ENCODE measurements around the gene FFAR3. TPM values are rescaled to one million over a fixed set of nuclear protein-coding genes. Genes with fewer than 3 reads are reported as not detected.

The FFAR3 gene
- total RNA-seq, 2 experiments from 2014 or later: not detected

DNA sequence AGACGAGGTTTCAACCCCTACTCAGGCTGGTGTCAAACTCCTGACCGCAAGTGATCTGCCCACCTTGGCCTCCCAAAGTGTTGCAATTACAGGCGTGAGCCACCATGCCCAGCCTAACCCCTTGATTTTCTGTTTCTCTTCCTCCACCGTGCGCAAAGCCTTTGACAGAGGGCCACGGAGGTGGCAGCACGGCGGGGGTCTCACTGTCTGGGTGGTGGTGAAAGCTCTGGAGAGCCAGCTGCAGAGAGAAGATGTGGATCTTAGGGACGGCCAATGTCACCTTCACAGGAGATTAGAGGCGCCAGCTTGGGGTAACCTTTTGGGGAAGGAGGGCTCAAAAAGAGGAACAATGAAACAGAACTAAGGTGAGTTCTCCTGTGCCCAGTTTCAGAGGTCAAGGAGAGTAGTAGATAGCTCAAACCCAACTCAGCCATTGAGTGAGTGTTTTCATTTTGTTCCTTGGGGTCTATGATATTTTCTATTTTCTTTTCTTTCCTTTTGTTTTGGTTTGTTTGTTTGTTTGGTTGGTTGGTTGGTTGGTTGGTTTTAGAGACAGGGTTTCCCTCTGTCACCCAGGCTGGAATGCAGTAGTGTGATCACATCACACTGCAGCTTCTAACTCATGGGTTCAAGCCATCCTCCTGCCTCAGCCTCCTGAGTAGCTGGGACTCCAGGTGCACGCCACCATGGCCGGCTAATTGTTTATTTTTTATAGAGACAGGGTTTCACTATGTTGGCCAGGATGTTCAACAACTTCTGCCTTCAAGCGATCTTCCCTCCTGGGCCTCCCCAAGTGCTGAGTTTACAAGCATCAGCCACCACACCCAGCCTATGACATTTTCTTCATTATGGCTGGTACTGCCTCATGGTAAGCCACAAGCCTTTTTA, 50.3 kb downstream of the FFAR3 start:
- Histone ChIP-seq H3K27ac (ENCODE audit: low read depth in 1 of 2, low read length in 2 of 2) (no peak overlapping the region), H3K4me1 (ENCODE audit: insufficient read depth, low read length) (no peaks in the 10 kb centered on the region), H3K36me3 (ENCODE audit: insufficient read depth, low read length) (no peaks in the 10 kb centered on the region), H3K4me3 (ENCODE audit: low read length) (no peak overlapping the region), H3K27me3 (ENCODE audit: control insufficient read depth in 1 of 2, insufficient read depth in 2 of 2, low read length in 2 of 2) (peaks cover 0 to 4% of the 10 kb centered on the region in 2 experiments), H3K9me3 (ENCODE audit: control insufficient read depth in 1 of 2, insufficient read depth in 1 of 2, low read length in 2 of 2) (no peaks in the 10 kb centered on the region)
- Mint-ChIP-seq H3K4me3 (no peak overlapping the region), H3K27me3 (peaks cover 26% of the 10 kb centered on the region), H3K9me3 (no peaks in the 10 kb centered on the region), H3K4me1 (ENCODE audit: low read depth) (no peaks in the 10 kb centered on the region), H3K36me3 (ENCODE audit: low read depth) (no peaks in the 10 kb centered on the region), H3K27ac (no peak overlapping the region)
- TF ChIP-seq, protein P1, sequence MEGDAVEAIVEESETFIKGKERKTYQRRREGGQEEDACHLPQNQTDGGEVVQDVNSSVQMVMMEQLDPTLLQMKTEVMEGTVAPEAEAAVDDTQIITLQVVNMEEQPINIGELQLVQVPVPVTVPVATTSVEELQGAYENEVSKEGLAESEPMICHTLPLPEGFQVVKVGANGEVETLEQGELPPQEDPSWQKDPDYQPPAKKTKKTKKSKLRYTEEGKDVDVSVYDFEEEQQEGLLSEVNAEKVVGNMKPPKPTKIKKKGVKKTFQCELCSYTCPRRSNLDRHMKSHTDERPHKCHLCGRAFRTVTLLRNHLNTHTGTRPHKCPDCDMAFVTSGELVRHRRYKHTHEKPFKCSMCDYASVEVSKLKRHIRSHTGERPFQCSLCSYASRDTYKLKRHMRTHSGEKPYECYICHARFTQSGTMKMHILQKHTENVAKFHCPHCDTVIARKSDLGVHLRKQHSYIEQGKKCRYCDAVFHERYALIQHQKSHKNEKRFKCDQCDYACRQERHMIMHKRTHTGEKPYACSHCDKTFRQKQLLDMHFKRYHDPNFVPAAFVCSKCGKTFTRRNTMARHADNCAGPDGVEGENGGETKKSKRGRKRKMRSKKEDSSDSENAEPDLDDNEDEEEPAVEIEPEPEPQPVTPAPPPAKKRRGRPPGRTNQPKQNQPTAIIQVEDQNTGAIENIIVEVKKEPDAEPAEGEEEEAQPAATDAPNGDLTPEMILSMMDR (IDR thresholded peaks at IDR 0.05): no peak
- ATAC-seq (ENCODE audit: poor library complexity) (no peak), DNase-seq (no peak)
- intact Hi-C loops (cut with DNase I, micrococcal nuclease): no loop called here
- CTCF ChIA-PET: no interaction called here
- POLR2A ChIA-PET: no interaction called here

DNA sequence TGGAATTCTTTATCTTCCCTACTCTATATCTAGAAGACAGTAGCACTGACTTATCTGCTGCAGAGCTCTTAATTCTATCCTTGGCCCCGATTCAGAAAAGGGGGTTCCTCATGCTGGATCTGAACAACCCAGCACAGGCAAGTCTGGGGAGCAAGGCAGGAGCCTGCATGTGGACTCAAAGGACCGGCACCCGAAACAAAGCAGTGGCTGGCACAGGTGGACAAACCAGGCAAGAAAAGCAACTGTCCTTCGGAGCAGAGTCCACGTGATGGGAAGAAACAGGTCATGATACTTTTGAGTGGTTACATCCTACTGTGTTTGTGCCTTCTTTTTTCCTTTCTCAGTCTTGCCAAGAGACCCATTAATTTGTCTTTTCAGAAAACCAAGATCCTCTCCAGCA, 50.9 kb downstream of the FFAR3 start:
- Mint-ChIP-seq H3K27ac (no peak overlapping the region), H3K9me3 (no peaks in the 10 kb centered on the region), H3K4me3 (no peak overlapping the region), H3K27me3 (peaks cover 28% of the 10 kb centered on the region), H3K4me1 (ENCODE audit: low read depth) (no peaks in the 10 kb centered on the region), H3K36me3 (ENCODE audit: low read depth) (no peaks in the 10 kb centered on the region)
- no peak for DNase-seq
- no peak overlapping the region for H3K4me3 ChIP-seq (ENCODE audit: low read length)
- intact Hi-C loops (cut with DNase I, micrococcal nuclease): no loop called here
- H3K27me3 ChIP-seq (ENCODE audit: control insufficient read depth in 1 of 2, insufficient read depth in 2 of 2, low read length in 2 of 2): peaks cover 0 to 11% of the 10 kb centered on the region in 2 experiments
- TF ChIP-seq, protein P1 (IDR thresholded peaks at IDR 0.05): no peak
- POLR2A ChIA-PET: no interaction called here
- H3K9me3 ChIP-seq (ENCODE audit: control insufficient read depth in 1 of 2, insufficient read depth in 1 of 2, low read length in 2 of 2): no peaks in the 10 kb centered on the region
- no peaks in the 10 kb centered on the region for H3K4me1 ChIP-seq (ENCODE audit: insufficient read depth, low read length)
- H3K27ac ChIP-seq (ENCODE audit: low read depth in 1 of 2, low read length in 2 of 2): no peak overlapping the region
- ATAC-seq (ENCODE audit: poor library complexity): no peak
- H3K36me3 ChIP-seq (ENCODE audit: insufficient read depth, low read length): no peaks in the 10 kb centered on the region
- CTCF ChIA-PET: no interaction called here

Small RNAs within 50 kb of the gene (microRNA-seq; reads per million reads assigned to microRNA genes)
- gene MIR5196 (ENCODE audit: borderline microRNAs expressed, borderline replicate concordance): not detected

Other genes with a start within 250 kb of the FFAR3 start
- not detected for gene FXYD3, start 242.6 kb upstream of the FFAR3 start, total RNA-seq
- under 1 TPM; 0.69 to 0.70 TPM for gene LGI4, start 223.4 kb upstream of the FFAR3 start, total RNA-seq
- gene FXYD1, start 219.6 kb upstream of the FFAR3 start, total RNA-seq: 1 to 10 TPM; 2.1 to 2.4 TPM
- 10 to 100 TPM; 15.3 to 15.6 TPM for gene FXYD7, start 215.2 kb upstream of the FFAR3 start, total RNA-seq
- gene FXYD5, start 203.7 kb upstream of the FFAR3 start, total RNA-seq: 100 to 1,000 TPM; 587 to 615 TPM
- not detected for gene FAM187B, start 129.7 kb upstream of the FFAR3 start, total RNA-seq
- 10 to 100 TPM; 45.0 to 47.9 TPM for gene LSR, start 109.5 kb upstream of the FFAR3 start, total RNA-seq
- 100 to 1,000 TPM; 335 to 344 TPM for gene USF2, start 89.5 kb upstream of the FFAR3 start, total RNA-seq
- gene HAMP, start 75.9 kb upstream of the FFAR3 start, total RNA-seq: 1 to 10 TPM; 1.5 to 1.6 TPM
- gene MAG, start 66.3 kb upstream of the FFAR3 start, total RNA-seq: not detected
- gene CD22, start 29.3 kb upstream of the FFAR3 start, total RNA-seq: under 1 TPM; 0.52 to 0.67 TPM
- gene FFAR1, start 10.6 kb upstream of the FFAR3 start, total RNA-seq: not detected
- under 1 TPM in 1 of 2 experiments, not detected in 1; 0.14 TPM for gene GPR42, start 12.6 kb downstream of the FFAR3 start, total RNA-seq
- under 1 TPM in 1 of 2 experiments, not detected in 1; 0.41 TPM for gene FFAR2, start 89.8 kb downstream of the FFAR3 start, total RNA-seq
- not detected for gene KRTDAP, start 132.0 kb downstream of the FFAR3 start, total RNA-seq
- gene DMKN, start 155.2 kb downstream of the FFAR3 start, total RNA-seq: not detected
- not detected for gene SBSN, start 169.9 kb downstream of the FFAR3 start, total RNA-seq
- not detected for gene GAPDHS, start 175.0 kb downstream of the FFAR3 start, total RNA-seq
- gene TMEM147, start 187.2 kb downstream of the FFAR3 start, total RNA-seq: 10 to 100 TPM; 20.3 to 22.0 TPM
- not detected for gene ATP4A, start 205.2 kb downstream of the FFAR3 start, total RNA-seq
- not detected for gene PMIS2, start 227.7 kb downstream of the FFAR3 start, total RNA-seq